Measurements from ENCODE around the gene RBKS. TPM values are rescaled to one million over a fixed set of nuclear protein-coding genes. Genes with fewer than 3 reads are reported as not detected.

RBKS gene
- total and polyA plus RNA-seq, 2 of the 8 experiments (the other 6 are each of a cell fraction or from before 2014, with no cell fraction given) = 1.1 to 1.5 TPM

Other genes starting within 250 kb of the RBKS start
- 21.8 and 22.2 TPM in 2 replicates for gene SUPT7L, start 226.8 kb downstream of the RBKS start, total RNA-seq (2021; fragmentation: NEBNext Ultra II Directional; extraction: Animal tissue kit (Norgen Biotek cat#: 25700))
- gene SUPT7L, start 226.8 kb downstream of the RBKS start, polyA plus RNA-seq (2011; rRNA removed) = 24.6 and 26.6 TPM in 2 replicates
- gene SLC4A1AP, start 226.5 kb downstream of the RBKS start, total RNA-seq (2021; fragmentation: NEBNext Ultra II Directional; extraction: Animal tissue kit (Norgen Biotek cat#: 25700)) = 18.4 and 18.8 TPM in 2 replicates
- gene SLC4A1AP, start 226.5 kb downstream of the RBKS start, polyA plus RNA-seq (2011; rRNA removed) = 8.1 and 8.3 TPM in 2 replicates
- 62.9 and 68.9 TPM in 2 replicates for gene MRPL33, start 118.7 kb downstream of the RBKS start, total RNA-seq (2021; fragmentation: NEBNext Ultra II Directional; extraction: Animal tissue kit (Norgen Biotek cat#: 25700))
- gene MRPL33, start 118.7 kb downstream of the RBKS start, polyA plus RNA-seq (2011; rRNA removed) = 9.5 and 24.3 TPM in 2 replicates
- 20.1 and 20.9 TPM in 2 replicates for gene BABAM2, start 342 bp upstream of the RBKS start, total RNA-seq (2021; fragmentation: NEBNext Ultra II Directional; extraction: Animal tissue kit (Norgen Biotek cat#: 25700))
- gene BABAM2, start 342 bp upstream of the RBKS start, polyA plus RNA-seq (2011; rRNA removed) = 12.1 and 15.8 TPM in 2 replicates

All from H1 (cell line).